ENCODE results near the gene UFD1. TPM values are rescaled to one million over a fixed set of nuclear protein-coding genes. Genes with fewer than 3 reads are reported as not detected.

The UFD1 gene
- total and polyA plus RNA-seq, 9 of the 15 experiments (the other 6 are each of a cell fraction or from before 2014, with no cell fraction given) = 238 to 645 (median 363) TPM

- peak; percentile 59 for TF ChIP-seq ZNF143 (CRISPR knock-in tag; IDR thresholded peaks at IDR 0.05)
- no peak for TF ChIP-seq SRSF9 (IDR thresholded peaks at IDR 0.05; ENCODE audit: borderline replicate concordance, low read depth, low read length)
- no peak for TF ChIP-seq ZNF175 (CRISPR knock-in tag; IDR thresholded peaks at IDR 0.05; ENCODE audit: low read depth)
- no peak for TF ChIP-seq ZZZ3 (IDR thresholded peaks at IDR 0.05)
- TF ChIP-seq, protein P1, sequence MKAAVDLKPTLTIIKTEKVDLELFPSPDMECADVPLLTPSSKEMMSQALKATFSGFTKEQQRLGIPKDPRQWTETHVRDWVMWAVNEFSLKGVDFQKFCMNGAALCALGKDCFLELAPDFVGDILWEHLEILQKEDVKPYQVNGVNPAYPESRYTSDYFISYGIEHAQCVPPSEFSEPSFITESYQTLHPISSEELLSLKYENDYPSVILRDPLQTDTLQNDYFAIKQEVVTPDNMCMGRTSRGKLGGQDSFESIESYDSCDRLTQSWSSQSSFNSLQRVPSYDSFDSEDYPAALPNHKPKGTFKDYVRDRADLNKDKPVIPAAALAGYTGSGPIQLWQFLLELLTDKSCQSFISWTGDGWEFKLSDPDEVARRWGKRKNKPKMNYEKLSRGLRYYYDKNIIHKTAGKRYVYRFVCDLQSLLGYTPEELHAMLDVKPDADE (conservative IDR thresholded peaks at IDR 0.05; ENCODE audit: control insufficient read depth, low read depth, low read length) = peak; percentile 47; the same call in 1 of the 2 replicates
- peak; percentile 94 for TF ChIP-seq WHSC1 (IDR thresholded peaks at IDR 0.05; ENCODE audit: low read length)
- peak; percentile 40; the same call in 1 of the 2 replicates for TF ChIP-seq POLR2AphosphoS2 (IDR thresholded peaks at IDR 0.05; ENCODE audit: low read length)
- TF ChIP-seq NFIX (CRISPR knock-in tag; IDR thresholded peaks at IDR 0.05; ENCODE audit: low read depth) = peak; percentile 77
- TF ChIP-seq, protein P2, sequence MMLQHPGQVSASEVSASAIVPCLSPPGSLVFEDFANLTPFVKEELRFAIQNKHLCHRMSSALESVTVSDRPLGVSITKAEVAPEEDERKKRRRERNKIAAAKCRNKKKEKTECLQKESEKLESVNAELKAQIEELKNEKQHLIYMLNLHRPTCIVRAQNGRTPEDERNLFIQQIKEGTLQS (IDR thresholded peaks at IDR 0.05) = no peak
- TF ChIP-seq, protein P2 (CRISPR knock-in tag; conservative IDR thresholded peaks at IDR 0.05) = no peak
- TF ChIP-seq ZNF695 (CRISPR knock-in tag; IDR thresholded peaks at IDR 0.05) = no peak
- TF ChIP-seq PYGO2 (tag; IDR thresholded peaks at IDR 0.05) = no peak
- no peak for TF ChIP-seq JUN (IDR thresholded peaks at IDR 0.05; ENCODE audit: borderline replicate concordance, low read depth, low read length)
- TF ChIP-seq JUN (CRISPR knock-in tag; IDR thresholded peaks at IDR 0.05; ENCODE audit: borderline replicate concordance) = peak; percentile 92
- TF ChIP-seq FOXA3 (CRISPR knock-in tag; conservative IDR thresholded peaks at IDR 0.05 in 1 of 2, IDR thresholded peaks at IDR 0.05 in 1 of 2) = peak in 1 of 2 experiments; percentile 76; a peak in 2 of 4 replicates
- 0 out of 2 replicates have a peak, but pooled peaks have one; percentile 44 for TF ChIP-seq RB1 (IDR thresholded peaks at IDR 0.05; ENCODE audit: low read depth)
- TF ChIP-seq SAP30 (IDR thresholded peaks at IDR 0.05; ENCODE audit: borderline replicate concordance, insufficient read depth, low read depth, low read length, poor library complexity, severe bottlenecking) = no peak
- TF ChIP-seq ZNF184 (CRISPR knock-in tag; IDR thresholded peaks at IDR 0.05) = peak; percentile 21; the same call in 1 of the 2 replicates
- no peak for TF ChIP-seq NONO (IDR thresholded peaks at IDR 0.05; ENCODE audit: low read depth in 2 of 2, low read length in 1 of 2)
- no peak for TF ChIP-seq FOXJ3 (CRISPR knock-in tag; IDR thresholded peaks at IDR 0.05)
- 0 out of 2 replicates have a peak, but pooled peaks have one; percentile 33 for TF ChIP-seq FOXJ2 (tag; IDR thresholded peaks at IDR 0.05)
- peak; percentile 59; the same call in 1 of the 2 replicates for TF ChIP-seq USF1 (CRISPR knock-in tag; IDR thresholded peaks at IDR 0.05)
- no peak for TF ChIP-seq ADNP (tag; IDR thresholded peaks at IDR 0.05)
- peak; percentile 36 for TF ChIP-seq POLR2A (conservative IDR thresholded peaks at IDR 0.05)
- no peak for TF ChIP-seq ILF3 (IDR thresholded peaks at IDR 0.05; ENCODE audit: borderline replicate concordance)
- TF ChIP-seq MYNN (IDR thresholded peaks at IDR 0.05) = no peak
- TF ChIP-seq MYNN (CRISPR knock-in tag; IDR thresholded peaks at IDR 0.05) = peak; percentile 15
These were observed 11.9 kb downstream of the UFD1 start (continued) for GRCh38 chr22:19466848-19467752.
